Vagina (tissue), 2 donors: ENCODE measurements around the gene FLOT1.

Experiments
- CTCF ChIP-seq, 3 experiments: fragments of 450-650 bp in 2 of 3; fragments of 200-600 bp in 1 of 3; sonication (generic) in 1 of 3; IDR thresholded peaks; one replicate each; pipeline ENCODE4 v1.5.1; 2017 to 2019; ENCODE audit warnings: antibody characterized with exemption in 3 of 3, mild to moderate bottlenecking in 2 of 3, moderate library complexity in 2 of 3
- POLR2A ChIP-seq, 2 donors: fragments of 450-650 bp; IDR thresholded peaks; one replicate each; pipeline ENCODE4 v1.6.1; 2017; ENCODE audit warnings: antibody characterized with exemption in 2 of 2, mild to moderate bottlenecking in 2 of 2, moderate library complexity in 2 of 2
- POLR2AphosphoS5 ChIP-seq, 2 donors: sonication (generic); formaldehyde crosslinking; IDR thresholded peaks; one replicate each; pipeline ENCODE4 v1.9.0; 2017; ENCODE audit warnings: antibody characterized with exemption in 2 of 2, mild to moderate bottlenecking in 2 of 2, low read depth in 1 of 2; ENCODE audit not compliant: insufficient read depth in 1 of 2

GRCh38 chr6:30789606-30790005 is 47.1 kb upstream of the FLOT1 start:
- TF ChIP-seq CTCF (IDR thresholded peaks at IDR 0.05) (no peak), POLR2A (IDR thresholded peaks at IDR 0.05) (no peak), POLR2AphosphoS5 (IDR thresholded peaks at IDR 0.05; ENCODE audit: insufficient read depth in 1 of 2, low read depth in 1 of 2) (no peak)
